Dermis microvascular lymphatic vessel endothelial cell (primary cell): Measurements from ENCODE around the gene TRIM17. TPM values are rescaled to one million over a fixed set of nuclear protein-coding genes. Genes with fewer than 3 reads are reported as not detected.

Source experiments
- DNase-seq, 2 donors: peaks; one replicate each; pipeline versions ENCODE4 v3.0.0 to v3.0.0-alpha.2; 2010; ENCODE audit warnings: low read depth in 2 of 2
- total RNA-seq: library from RNA; depleted of rRNA; stranded (reverse); fragments of >200 nt; gene quantifications from 2 replicates; pipeline ENCODE4 v1.2.1, GENCODE V29; 2014

Gene TRIM17
- total RNA-seq, 1 donor from 2014 or later: not detected

GRCh38 chr1:228401782-228402640 lies 14.7 kb downstream of the TRIM17 start:
- no peak for DNase-seq

DNA sequence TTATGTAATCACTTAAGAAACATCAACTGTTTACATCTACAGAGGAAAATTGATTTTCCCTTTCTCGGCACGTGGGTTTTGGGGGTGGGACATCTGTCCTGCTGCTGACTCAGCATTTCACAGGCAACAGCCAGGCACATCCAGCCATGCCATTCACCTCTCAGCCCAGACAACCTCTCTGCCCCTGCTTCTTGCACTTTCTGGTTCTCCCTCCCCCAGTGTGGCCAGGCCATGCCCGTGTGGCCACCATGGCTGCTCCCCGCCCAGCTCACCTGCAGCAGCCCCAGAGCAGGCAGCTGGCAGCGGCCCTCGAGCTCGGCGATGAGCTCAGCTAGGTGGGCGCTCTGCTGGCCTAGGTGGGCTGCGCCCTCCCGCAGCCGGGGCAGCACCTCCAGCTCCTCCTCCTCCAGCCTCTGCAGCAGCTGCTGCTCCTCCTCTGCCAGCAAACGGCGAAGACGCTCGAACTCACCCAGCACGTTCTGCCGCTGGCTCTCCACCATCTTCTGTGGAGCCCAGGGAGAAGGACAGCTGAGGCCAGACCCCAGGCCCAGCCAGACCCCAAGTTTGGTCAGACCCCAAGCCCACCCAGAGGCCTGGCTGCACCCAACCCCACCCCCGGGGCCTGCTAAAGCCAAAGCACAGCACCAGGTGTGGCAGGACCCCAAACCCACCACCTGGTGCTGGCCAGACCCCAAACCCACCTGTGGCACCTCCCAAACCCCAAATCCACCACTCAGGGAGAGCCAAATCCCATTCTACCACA lies 15.8 kb downstream of the TRIM17 start:
- DNase-seq: no peak

GRCh38 chr1:228400237-228400651 lies 16.4 kb downstream of the TRIM17 start:
- no peak for DNase-seq

DNA sequence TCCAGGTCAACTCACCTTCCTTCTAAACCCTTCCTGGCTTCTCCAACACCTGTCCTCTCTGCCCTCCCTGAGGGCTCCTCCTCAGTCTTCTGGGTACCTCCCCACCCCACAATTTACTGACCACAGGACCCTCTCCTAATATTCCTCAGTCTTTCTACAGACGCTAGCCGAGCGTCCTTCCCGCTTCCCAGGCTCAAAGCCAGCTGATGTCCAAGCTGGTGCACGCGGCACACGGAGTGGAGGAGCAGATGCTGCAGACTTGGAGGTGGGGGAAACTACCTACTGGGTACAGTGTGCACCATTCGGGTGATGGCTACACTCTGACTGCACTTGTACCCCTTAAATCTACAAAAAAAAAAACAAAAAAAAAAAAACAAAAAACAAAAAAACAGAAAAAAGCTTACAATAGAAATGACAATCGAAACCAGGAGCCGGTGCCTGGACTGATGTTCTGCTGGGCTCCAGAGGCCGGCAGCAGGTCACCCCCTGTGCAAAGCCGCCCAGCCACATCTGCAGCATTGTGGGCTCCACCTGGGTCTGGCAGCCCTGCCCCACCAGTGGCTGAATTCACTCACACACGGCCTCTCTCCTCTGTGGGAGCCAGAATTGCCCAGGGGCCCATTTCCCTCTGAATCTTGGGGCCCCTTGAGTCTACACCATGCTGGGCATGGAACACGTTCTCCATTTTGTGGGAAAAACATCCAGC lies 17.0 kb downstream of the TRIM17 start:
- DNase-seq: no peak

GRCh38 chr1:228398741-228399461 lies 17.8 kb downstream of the TRIM17 start:
- no peak for DNase-seq

- no peak for DNase-seq
Measured at GRCh38 chr1:228397966-228398365, 18.7 kb downstream of the TRIM17 start.

GRCh38 chr1:228396770-228397662 lies 19.6 kb downstream of the TRIM17 start:
- DNase-seq: no peak

GRCh38 chr1:228394571-228395394 lies 21.9 kb downstream of the TRIM17 start:
- DNase-seq: no peak

DNA sequence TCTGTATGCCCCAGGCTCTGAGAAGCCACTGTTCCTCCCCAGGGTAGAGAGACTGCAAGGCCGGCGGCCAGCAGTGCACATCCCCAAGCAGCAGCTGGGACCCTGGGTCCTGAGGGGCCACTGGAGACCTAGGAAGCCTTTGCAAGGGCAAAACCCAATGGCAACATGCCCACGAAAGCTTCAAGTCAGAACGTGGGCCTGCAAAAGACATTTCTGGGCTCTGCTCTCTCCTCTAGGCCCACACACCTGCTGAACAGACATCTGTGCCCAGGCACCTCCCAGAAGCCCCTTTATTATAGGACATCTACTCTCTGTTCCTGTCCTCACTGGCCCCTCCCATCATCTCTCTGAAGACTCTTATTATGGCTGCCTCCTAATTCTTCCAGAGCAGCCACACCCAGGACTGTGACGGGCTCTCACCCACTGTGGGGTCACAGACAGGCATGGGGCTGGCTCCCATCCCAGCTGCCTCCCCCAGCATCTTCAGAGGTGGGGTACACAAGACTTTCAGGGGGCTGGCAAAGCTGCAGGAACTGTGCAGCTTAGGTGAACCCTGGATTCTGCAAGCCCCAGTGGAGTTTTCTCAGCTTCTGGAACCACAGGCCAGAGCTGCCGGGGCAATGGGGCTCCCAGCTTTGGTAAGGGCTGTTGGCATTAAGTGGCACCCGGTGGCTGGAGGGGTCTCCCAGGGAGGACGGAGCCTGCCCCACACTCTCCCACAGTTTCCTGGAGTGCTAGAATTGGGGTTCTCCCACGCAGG lies 22.7 kb downstream of the TRIM17 start:
- no peak for DNase-seq

DNA sequence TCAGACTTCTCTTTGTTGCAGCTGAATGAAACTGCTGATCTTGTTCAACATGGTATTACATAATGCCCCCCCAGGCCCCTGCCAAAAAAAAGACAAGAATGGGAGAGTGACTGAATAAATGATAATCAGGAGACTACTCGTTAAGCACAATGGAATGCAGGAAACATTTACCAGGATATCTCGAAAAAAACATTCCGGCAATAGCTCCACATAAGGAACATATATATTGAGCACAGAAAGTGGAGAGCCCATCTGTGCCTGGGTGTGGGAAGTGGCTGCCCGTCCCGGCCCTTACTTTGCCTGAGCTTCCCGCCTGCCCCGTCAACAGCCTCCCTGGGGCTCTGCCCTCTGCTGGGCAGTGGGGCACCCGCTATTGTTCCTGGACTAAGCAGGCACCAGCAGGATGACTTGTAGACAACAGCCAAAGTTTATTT lies 23.4 kb downstream of the TRIM17 start:
- peak; percentile 37 to 72 for DNase-seq

DNA sequence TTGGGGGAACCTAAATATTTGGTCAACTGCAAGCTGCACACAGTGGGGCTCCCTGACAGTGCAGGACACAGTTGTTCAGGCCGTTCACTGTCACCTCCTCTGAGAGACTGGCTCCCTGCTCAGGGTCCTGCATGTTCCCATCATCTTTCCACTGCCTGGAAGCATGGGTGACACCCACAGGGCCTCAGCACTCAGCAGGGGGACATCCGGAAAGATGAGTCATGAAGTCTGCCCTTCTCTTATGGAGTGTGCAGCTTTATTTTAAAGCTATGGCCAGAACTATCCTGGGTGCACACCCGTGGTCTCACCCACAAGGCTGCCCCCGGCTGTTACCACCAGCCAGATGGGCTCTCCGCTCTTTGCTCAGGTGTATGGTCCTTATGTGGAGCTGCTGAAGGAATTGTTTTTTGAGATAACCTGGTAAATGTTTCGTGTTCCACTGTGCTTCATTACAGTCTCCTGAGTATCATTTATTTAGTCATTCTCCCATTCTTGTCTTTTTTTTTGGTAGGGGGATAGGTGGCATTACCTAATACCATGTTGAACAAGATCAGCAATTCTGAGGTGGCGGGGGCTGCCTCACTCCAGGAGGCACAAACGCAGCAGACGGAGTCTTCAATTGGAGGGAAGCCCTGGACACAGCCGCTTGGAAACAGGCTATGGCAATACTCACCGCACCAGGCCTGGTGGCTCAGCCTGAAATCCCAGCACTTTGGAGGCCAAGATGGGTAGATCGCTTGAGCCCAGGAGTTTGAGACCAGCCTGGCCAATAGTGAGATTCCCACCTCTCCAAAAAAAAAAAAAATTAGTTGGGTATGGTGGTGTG lies 24.3 kb downstream of the TRIM17 start:
- DNase-seq: no peak

GRCh38 chr1:228391411-228392020 lies 25.1 kb downstream of the TRIM17 start:
- DNase-seq: no peak

DNA sequence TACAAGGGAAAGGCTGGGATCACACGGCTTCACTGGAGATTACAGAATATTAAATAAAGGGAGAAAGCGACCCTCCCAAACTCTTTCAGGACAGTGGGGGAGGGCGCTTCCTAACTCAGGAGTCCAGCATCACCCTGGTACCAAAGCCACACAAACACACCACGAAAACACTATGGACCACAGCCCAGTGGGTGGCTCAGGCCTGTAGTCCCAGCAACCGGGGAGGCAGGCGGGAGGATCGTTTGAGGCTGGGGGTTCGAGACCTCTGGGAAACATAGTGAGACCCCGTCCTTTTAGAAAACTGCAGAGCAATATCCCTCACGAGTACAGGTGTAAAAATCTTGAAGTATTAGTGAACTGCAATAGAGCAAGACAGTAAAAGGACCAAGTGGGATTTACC lies 26.0 kb downstream of the TRIM17 start:
- DNase-seq: no peak

DNA sequence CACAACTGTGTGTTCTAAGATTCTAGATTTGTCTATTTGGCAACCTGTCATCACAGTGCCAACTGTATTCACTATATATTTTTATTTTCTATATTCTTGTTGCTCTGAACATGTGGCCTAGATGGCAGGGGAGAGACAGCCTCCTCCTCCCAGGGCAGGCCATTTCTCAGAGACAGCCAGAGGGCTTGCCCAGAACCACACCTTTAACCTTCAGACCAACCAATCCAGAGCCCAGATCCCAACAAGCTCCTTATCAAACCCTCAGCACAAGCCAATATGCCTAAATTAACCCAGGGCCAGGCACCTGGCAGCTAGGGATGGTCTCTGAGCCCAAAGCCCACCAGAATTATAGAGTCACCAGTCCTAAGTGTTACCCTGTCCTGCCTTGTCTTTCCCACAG lies 29.3 kb downstream of the TRIM17 start:
- DNase-seq: no peak

DNA sequence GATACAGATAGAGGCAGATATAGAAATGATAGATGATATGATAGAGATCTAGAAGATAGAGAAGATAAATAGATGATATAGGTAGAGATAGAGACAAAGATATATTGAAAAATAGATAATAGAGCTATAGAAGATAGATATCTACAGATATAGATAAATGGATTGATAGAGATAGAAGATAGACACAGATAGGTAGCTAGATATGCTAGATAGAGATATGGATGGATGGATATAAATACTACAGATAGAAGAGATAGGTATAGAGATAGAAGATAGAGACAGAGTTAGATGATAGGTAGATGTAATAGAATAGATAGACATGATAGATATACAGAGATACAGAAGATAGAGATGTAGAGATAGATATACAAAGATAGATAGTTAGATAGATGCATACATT lies 31.4 kb downstream of the TRIM17 start:
- DNase-seq: no peak

- DNase-seq: no peak
Measured at GRCh38 chr1:228383773-228384172, 32.9 kb downstream of the TRIM17 start.

DNA sequence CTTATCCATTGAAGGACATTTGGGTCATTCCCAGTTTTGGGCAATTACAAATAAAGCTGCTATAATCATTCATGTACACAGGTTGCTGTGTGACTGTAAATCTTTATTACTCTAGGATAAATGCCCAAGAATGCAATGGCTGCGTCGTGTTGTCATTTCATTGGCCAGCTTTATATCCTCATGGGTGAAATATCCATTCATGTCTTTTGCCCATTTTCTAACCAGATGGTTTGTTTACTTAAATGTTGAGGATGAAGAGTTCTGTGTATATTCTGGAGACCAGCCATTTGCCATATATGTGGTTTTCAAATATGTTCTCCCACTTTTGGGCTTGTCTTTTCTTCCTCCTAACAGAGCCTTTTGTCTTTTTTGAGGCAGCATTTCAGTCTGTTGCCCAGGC lies 35.3 kb downstream of the TRIM17 start:
- DNase-seq: no peak
